ENCODE results near the gene ELMO3. TPM values are rescaled to one million over a fixed set of nuclear protein-coding genes. Genes with fewer than 3 reads are reported as not detected.

The ELMO3 gene
- total RNA-seq, 1 experiment from 2014 or later = 8.6 TPM

DNA sequence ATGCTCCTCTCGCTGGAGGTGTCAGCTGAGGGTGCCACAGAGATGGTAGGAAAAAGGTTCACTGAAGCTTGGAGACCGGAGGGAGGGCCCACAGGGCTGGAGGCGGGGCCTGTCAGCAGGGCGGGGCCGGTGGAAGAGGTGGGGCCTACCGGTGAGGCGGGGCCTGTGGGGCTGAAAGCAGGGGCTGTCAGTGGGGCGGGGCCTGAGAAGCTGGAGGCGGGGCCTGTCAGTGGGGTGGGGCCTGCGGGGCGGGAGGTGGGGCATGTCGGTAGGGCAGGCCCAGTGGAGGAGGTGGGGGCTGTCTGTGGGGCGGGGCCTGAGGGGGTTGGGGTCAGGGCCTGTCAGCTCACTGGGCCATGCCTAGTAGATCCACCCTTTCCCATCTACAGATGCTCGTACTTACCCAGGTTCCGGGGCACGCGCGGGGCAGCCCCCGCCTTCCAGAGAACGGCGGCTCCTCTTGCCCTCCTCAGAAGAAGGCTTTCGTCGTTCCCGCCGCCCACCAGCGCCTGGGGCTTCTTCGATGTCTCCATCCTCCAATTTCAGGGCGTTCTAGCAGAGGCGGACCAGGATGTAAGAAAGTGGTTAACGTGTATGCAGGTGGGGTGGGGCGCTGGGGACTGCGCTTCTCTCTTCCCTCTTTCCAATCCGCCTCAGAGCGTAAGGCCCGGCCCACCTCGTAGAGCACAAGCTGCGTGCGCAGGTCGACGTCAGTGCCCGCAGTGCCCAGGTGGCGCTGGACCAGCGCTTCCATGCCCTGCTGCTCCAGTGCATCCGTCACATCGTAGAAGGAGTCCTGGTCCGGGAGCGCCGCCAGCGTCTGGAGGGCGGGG lies 37.8 kb downstream of the ELMO3 start:
- TF ChIP-seq, protein P1, sequence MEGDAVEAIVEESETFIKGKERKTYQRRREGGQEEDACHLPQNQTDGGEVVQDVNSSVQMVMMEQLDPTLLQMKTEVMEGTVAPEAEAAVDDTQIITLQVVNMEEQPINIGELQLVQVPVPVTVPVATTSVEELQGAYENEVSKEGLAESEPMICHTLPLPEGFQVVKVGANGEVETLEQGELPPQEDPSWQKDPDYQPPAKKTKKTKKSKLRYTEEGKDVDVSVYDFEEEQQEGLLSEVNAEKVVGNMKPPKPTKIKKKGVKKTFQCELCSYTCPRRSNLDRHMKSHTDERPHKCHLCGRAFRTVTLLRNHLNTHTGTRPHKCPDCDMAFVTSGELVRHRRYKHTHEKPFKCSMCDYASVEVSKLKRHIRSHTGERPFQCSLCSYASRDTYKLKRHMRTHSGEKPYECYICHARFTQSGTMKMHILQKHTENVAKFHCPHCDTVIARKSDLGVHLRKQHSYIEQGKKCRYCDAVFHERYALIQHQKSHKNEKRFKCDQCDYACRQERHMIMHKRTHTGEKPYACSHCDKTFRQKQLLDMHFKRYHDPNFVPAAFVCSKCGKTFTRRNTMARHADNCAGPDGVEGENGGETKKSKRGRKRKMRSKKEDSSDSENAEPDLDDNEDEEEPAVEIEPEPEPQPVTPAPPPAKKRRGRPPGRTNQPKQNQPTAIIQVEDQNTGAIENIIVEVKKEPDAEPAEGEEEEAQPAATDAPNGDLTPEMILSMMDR (conservative IDR thresholded peaks at IDR 0.05) = no peak
- WGBS (ENCODE audit: extremely low coverage, insufficient read length, low lambda C conversion rate) = no CpG with 5 or more reads among the region's 50 CpGs
- Histone ChIP-seq H3K9ac (ENCODE audit: extremely low read depth, insufficient read length, low read length) (no peak overlapping the region), H3K4ac (ENCODE audit: low read depth, low read length) (no peak overlapping the region), H3K56ac (ENCODE audit: insufficient read length, low read depth, low read length) (no peak overlapping the region), H3K14ac (ENCODE audit: insufficient read depth, low read length) (no peak overlapping the region), H3K23me2 (ENCODE audit: insufficient read length, low read depth, low read length, poor library complexity, severe bottlenecking) (no peaks in the 10 kb centered on the region), H3K18ac (ENCODE audit: insufficient read length, low read depth, low read length) (no peak overlapping the region), H2BK5ac (ENCODE audit: insufficient read length, low read length) (no peak overlapping the region), H3K4me2 (ENCODE audit: insufficient read depth, insufficient read length, low read length) (no peak overlapping the region), H4K91ac (ENCODE audit: insufficient read length, low read depth, low read length) (no peak overlapping the region), H3K27ac (ENCODE audit: insufficient read length, low read depth, low read length) (no peak overlapping the region), H3K79me1 (ENCODE audit: insufficient read depth, low read depth, low read length, poor library complexity, severe bottlenecking) (peaks cover 4% of the 10 kb centered on the region), H3K23ac (ENCODE audit: insufficient read length, low read depth, low read length) (no peak overlapping the region), H3K4me1 (ENCODE audit: insufficient read depth, low read length) (peaks cover 10% of the 10 kb centered on the region; the same call in 1 of the 2 replicates), H3T11ph (ENCODE audit: low read length) (no peak overlapping the region), H3K79me2 (ENCODE audit: insufficient read depth, low read length) (no peaks in the 10 kb centered on the region), H2AK5ac (ENCODE audit: insufficient read length, low read length) (no peak overlapping the region), H2BK15ac (ENCODE audit: low read depth, low read length) (no peak overlapping the region), H2AFZ (ENCODE audit: low read length) (no peak overlapping the region), H3K27me3 (ENCODE audit: insufficient read depth, low read length) (no peaks in the 10 kb centered on the region), H2BK20ac (ENCODE audit: low read depth, low read length, poor library complexity, severe bottlenecking) (no peak overlapping the region), H4K20me1 (ENCODE audit: control insufficient read depth, insufficient read depth, insufficient read length) (peaks cover 3% of the 10 kb centered on the region), H2BK120ac (ENCODE audit: low read depth, low read length, poor library complexity, severe bottlenecking) (no peak overlapping the region), H3K9me3 (ENCODE audit: control insufficient read depth, low read depth, low read length) (no peaks in the 10 kb centered on the region), H4K8ac (replicated peaks; ENCODE audit: insufficient read length, low read depth, low read length) (no peak overlapping the region), H4K5ac (ENCODE audit: insufficient read length, low read depth, low read length) (no peak overlapping the region), H2BK12ac (ENCODE audit: insufficient read length, low read depth, low read length) (no peak overlapping the region)
- H3K4me1 Mint-ChIP-seq = peaks cover 10 to 17% of the 10 kb centered on the region in 2 experiments
- H3K4me3 Mint-ChIP-seq = no peak overlapping the region
- peaks cover 24 to 67% (median 40%) of the 10 kb centered on the region in 3 experiments for H3K36me3 Mint-ChIP-seq (ENCODE audit: insufficient read depth in 1 of 3, low read depth in 3 of 3)
- H3K27ac Mint-ChIP-seq = peak overlapping the region; percentile 32 to 48 (median 44); a peak in 2 of 7 replicates
- peak; percentile 97 for DNase-seq
- H3K27me3 Mint-ChIP-seq (ENCODE audit: low read depth) = no peaks in the 10 kb centered on the region
- H3K9me3 Mint-ChIP-seq = no peaks in the 10 kb centered on the region

Data from H9 (cell line).